IMR-90 (cell line): Measurements from ENCODE around the gene ZNF554.

Experiments used
- CEBPB ChIP-seq: IDR thresholded peaks from 2 replicates; pipeline ENCODE4 v1.6.1; 2012; ENCODE audit warnings: low read depth, low read length, improper control_type of control experiment
- CHD1 ChIP-seq: IDR thresholded peaks from 2 replicates; pipeline ENCODE4 v1.6.1; 2012; ENCODE audit warnings: low read depth, low read length, improper control_type of control experiment
- FOS ChIP-seq: fragments of 150-350 bp; IDR thresholded peaks from 2 replicates; pipeline ENCODE4 v1.6.1; 2016; ENCODE audit warnings: low read depth, low read length
- MAZ ChIP-seq: IDR thresholded peaks from 2 replicates; pipeline ENCODE4 v1.6.1; 2012; ENCODE audit warnings: low read depth, mild to moderate bottlenecking, low read length, improper control_type of control experiment, moderate library complexity, borderline replicate concordance
- POLR2A ChIP-seq: IDR thresholded peaks from 2 replicates; pipeline ENCODE4 v1.6.1; 2012; ENCODE audit warnings: mild to moderate bottlenecking, low read depth, low read length
- RAD21 ChIP-seq: IDR thresholded peaks from 2 replicates; pipeline ENCODE4 v1.6.1; 2012; ENCODE audit warnings: low read length, improper control_type of control experiment
- RCOR1 ChIP-seq: IDR thresholded peaks from 2 replicates; pipeline ENCODE4 v1.6.1; 2012; ENCODE audit warnings: mild to moderate bottlenecking, low read length, improper control_type of control experiment; ENCODE audit not compliant: insufficient replicate concordance
- RFX5 ChIP-seq: IDR thresholded peaks from 2 replicates; pipeline ENCODE4 v1.8.0; 2012; ENCODE audit warnings: low read depth, mild to moderate bottlenecking, low read length, moderate library complexity
- SMC3 ChIP-seq: fragments of 150-350 bp; IDR thresholded peaks from 2 replicates; pipeline ENCODE4 v1.6.1; 2016; ENCODE audit warnings: low read depth, mild to moderate bottlenecking, antibody characterized with exemption, low read length, moderate library complexity
- USF2 ChIP-seq: fragments of 150-350 bp; IDR thresholded peaks from 2 replicates; pipeline ENCODE4 v1.6.1; 2017; ENCODE audit warnings: mild to moderate bottlenecking, antibody characterized with exemption, low read length, low read depth
- TF ChIP-seq, protein P1 (sequence below): conservative IDR thresholded peaks from 2 replicates; pipeline ENCODE4 v1.5.1; 2012; ENCODE audit warnings: mild to moderate bottlenecking, low read depth, low read length, improper control_type of control experiment
- TF ChIP-seq, protein P2 (sequence below): fragments of 150-350 bp; IDR thresholded peaks from 2 replicates; pipeline ENCODE4 v1.6.1; 2016; ENCODE audit warnings: low read depth, mild to moderate bottlenecking, low read length, moderate library complexity, borderline replicate concordance

- TF ChIP-seq, protein P1, sequence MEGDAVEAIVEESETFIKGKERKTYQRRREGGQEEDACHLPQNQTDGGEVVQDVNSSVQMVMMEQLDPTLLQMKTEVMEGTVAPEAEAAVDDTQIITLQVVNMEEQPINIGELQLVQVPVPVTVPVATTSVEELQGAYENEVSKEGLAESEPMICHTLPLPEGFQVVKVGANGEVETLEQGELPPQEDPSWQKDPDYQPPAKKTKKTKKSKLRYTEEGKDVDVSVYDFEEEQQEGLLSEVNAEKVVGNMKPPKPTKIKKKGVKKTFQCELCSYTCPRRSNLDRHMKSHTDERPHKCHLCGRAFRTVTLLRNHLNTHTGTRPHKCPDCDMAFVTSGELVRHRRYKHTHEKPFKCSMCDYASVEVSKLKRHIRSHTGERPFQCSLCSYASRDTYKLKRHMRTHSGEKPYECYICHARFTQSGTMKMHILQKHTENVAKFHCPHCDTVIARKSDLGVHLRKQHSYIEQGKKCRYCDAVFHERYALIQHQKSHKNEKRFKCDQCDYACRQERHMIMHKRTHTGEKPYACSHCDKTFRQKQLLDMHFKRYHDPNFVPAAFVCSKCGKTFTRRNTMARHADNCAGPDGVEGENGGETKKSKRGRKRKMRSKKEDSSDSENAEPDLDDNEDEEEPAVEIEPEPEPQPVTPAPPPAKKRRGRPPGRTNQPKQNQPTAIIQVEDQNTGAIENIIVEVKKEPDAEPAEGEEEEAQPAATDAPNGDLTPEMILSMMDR: no peak
- TF ChIP-seq RAD21 (no peak), POLR2A (no peak), SMC3 (no peak), RCOR1 (no peak), RFX5 (no peak), CHD1 (no peak), MAZ (no peak), CEBPB (no peak), USF2 (no peak), FOS (no peak)
- TF ChIP-seq, protein P2, sequence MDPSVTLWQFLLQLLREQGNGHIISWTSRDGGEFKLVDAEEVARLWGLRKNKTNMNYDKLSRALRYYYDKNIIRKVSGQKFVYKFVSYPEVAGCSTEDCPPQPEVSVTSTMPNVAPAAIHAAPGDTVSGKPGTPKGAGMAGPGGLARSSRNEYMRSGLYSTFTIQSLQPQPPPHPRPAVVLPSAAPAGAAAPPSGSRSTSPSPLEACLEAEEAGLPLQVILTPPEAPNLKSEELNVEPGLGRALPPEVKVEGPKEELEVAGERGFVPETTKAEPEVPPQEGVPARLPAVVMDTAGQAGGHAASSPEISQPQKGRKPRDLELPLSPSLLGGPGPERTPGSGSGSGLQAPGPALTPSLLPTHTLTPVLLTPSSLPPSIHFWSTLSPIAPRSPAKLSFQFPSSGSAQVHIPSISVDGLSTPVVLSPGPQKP: no peak
Observed at GRCh38 chr19:2790557-2791271, 29.0 kb upstream of the ZNF554 start.
